T-helper 2 cell treated with Interferon-gamma antibody and Interleukin-4, amounts not matched to agents 5 μg/mL and 100 μg/mL, for 36 hours (primary cell): ENCODE data around the gene ADRA2B.
"Not testable (repeated sequence)": the region's sequence is repeated elsewhere in the genome, so short reads cannot be mapped to it uniquely, and the experiment has no call there.

Source experiments
- DNase-seq: peaks from one replicate; pipeline ENCODE4 v3.0.0; 2021; ENCODE audit warnings: low spot score
- H3K27ac Mint-ChIP-seq: one replicate; pipeline ENCODE4 v1.8.0; 2021; ENCODE audit warnings: mild to moderate bottlenecking, mixed read lengths
- H3K27me3 Mint-ChIP-seq: one replicate; pipeline ENCODE4 v1.8.0; 2021; ENCODE audit warnings: low read depth, mixed read lengths
- H3K36me3 Mint-ChIP-seq: one replicate; pipeline ENCODE4 v1.8.0; 2021; ENCODE audit warnings: low read depth, mixed read lengths
- H3K4me1 Mint-ChIP-seq: one replicate; pipeline ENCODE4 v1.8.0; 2021; ENCODE audit warnings: low read depth, mixed read lengths
- H3K4me3 Mint-ChIP-seq: one replicate; pipeline ENCODE4 v1.8.0; 2022; ENCODE audit warnings: mild to moderate bottlenecking, moderate library complexity, mixed read lengths
- H3K9me3 Mint-ChIP-seq: one replicate; pipeline ENCODE4 v1.8.0; 2021; ENCODE audit warnings: mixed read lengths

Gene ADRA2B

GRCh38 chr2:96082211-96083063, 33.9 kb downstream of the ADRA2B start:
- Mint-ChIP-seq H3K4me1 (peaks cover 4% of the 10 kb centered on the region), H3K27ac (no peak overlapping the region), H3K27me3 (peaks cover 22% of the 10 kb centered on the region), H3K9me3 (no peaks in the 10 kb centered on the region), H3K4me3 (no peak overlapping the region), H3K36me3 (no peaks in the 10 kb centered on the region)
- DNase-seq = no peak

- no peaks in the 10 kb centered on the region for H3K36me3 Mint-ChIP-seq
- peaks cover 24% of the 10 kb centered on the region for H3K27me3 Mint-ChIP-seq
- no peaks in the 10 kb centered on the region for H3K4me1 Mint-ChIP-seq
- H3K4me3 Mint-ChIP-seq = no peak overlapping the region
- no peak for DNase-seq
- no peaks in the 10 kb centered on the region for H3K9me3 Mint-ChIP-seq
- H3K27ac Mint-ChIP-seq = no peak overlapping the region
Observed at GRCh38 chr2:96081042-96081441, 35.3 kb downstream of the ADRA2B start.

- peaks cover 26% of the 10 kb centered on the region for H3K27me3 Mint-ChIP-seq
- H3K9me3 Mint-ChIP-seq = no peaks in the 10 kb centered on the region
- no peaks in the 10 kb centered on the region for H3K4me1 Mint-ChIP-seq
Observed at GRCh38 chr2:96075199-96075771, 41.1 kb downstream of the ADRA2B start.

GRCh38 chr2:96074156-96074555, 42.2 kb downstream of the ADRA2B start:
- H3K27ac Mint-ChIP-seq = no peak overlapping the region
- H3K4me3 Mint-ChIP-seq = no peak overlapping the region
- DNase-seq = no peak
- no peaks in the 10 kb centered on the region for H3K36me3 Mint-ChIP-seq
- H3K4me1 Mint-ChIP-seq = no peaks in the 10 kb centered on the region
- H3K27me3 Mint-ChIP-seq = peaks cover 18% of the 10 kb centered on the region
- no peaks in the 10 kb centered on the region for H3K9me3 Mint-ChIP-seq

More at GRCh38 chr2:96075199-96075771, 41.1 kb downstream of the ADRA2B start:
- no peak overlapping the region for H3K4me3 Mint-ChIP-seq
- no peaks in the 10 kb centered on the region for H3K36me3 Mint-ChIP-seq
- DNase-seq = no peak
- no peak overlapping the region for H3K27ac Mint-ChIP-seq

GRCh38 chr2:96073170-96073775, 43.1 kb downstream of the ADRA2B start:
- no peak overlapping the region for H3K27ac Mint-ChIP-seq
- DNase-seq = no peak

GRCh38 chr2:96072746-96073145, 43.6 kb downstream of the ADRA2B start:
- H3K27me3 Mint-ChIP-seq = peaks cover 12% of the 10 kb centered on the region
- H3K9me3 Mint-ChIP-seq = no peaks in the 10 kb centered on the region
- no peak overlapping the region for H3K4me3 Mint-ChIP-seq
- no peak for DNase-seq
- H3K36me3 Mint-ChIP-seq = no peaks in the 10 kb centered on the region
- no peak overlapping the region for H3K27ac Mint-ChIP-seq
- H3K4me1 Mint-ChIP-seq = no peaks in the 10 kb centered on the region

More at GRCh38 chr2:96073170-96073775, 43.1 kb downstream of the ADRA2B start:
- Mint-ChIP-seq H3K4me1 (no peaks in the 10 kb centered on the region), H3K27me3 (peaks cover 12% of the 10 kb centered on the region), H3K36me3 (no peaks in the 10 kb centered on the region), H3K4me3 (no peak overlapping the region), H3K9me3 (no peaks in the 10 kb centered on the region)

- H3K27ac Mint-ChIP-seq, H3K4me1 Mint-ChIP-seq, DNase-seq, H3K4me3 Mint-ChIP-seq, H3K9me3 Mint-ChIP-seq, H3K27me3 Mint-ChIP-seq, H3K36me3 Mint-ChIP-seq: not testable (repeated sequence)
Observed at GRCh38 chr2:96071977-96072491, 44.3 kb downstream of the ADRA2B start.

GRCh38 chr2:96071087-96071976, 45.0 kb downstream of the ADRA2B start:
- H3K36me3 Mint-ChIP-seq, H3K27ac Mint-ChIP-seq, H3K4me1 Mint-ChIP-seq, H3K9me3 Mint-ChIP-seq, H3K27me3 Mint-ChIP-seq, H3K4me3 Mint-ChIP-seq, DNase-seq: not testable (repeated sequence)

GRCh38 chr2:96070351-96070750, 46.0 kb downstream of the ADRA2B start:
- not testable (repeated sequence) for H3K27ac Mint-ChIP-seq, H3K27me3 Mint-ChIP-seq, DNase-seq, H3K4me3 Mint-ChIP-seq, H3K9me3 Mint-ChIP-seq, H3K36me3 Mint-ChIP-seq, H3K4me1 Mint-ChIP-seq

GRCh38 chr2:96069878-96070277, 46.5 kb downstream of the ADRA2B start:
- not testable (repeated sequence) for H3K27me3 Mint-ChIP-seq, H3K4me1 Mint-ChIP-seq, DNase-seq, H3K27ac Mint-ChIP-seq, H3K4me3 Mint-ChIP-seq, H3K9me3 Mint-ChIP-seq, H3K36me3 Mint-ChIP-seq

- H3K36me3 Mint-ChIP-seq, DNase-seq, H3K4me1 Mint-ChIP-seq, H3K9me3 Mint-ChIP-seq, H3K27ac Mint-ChIP-seq, H3K27me3 Mint-ChIP-seq, H3K4me3 Mint-ChIP-seq: not testable (repeated sequence)
Observed at GRCh38 chr2:96067902-96068581, 48.3 kb downstream of the ADRA2B start.

GRCh38 chr2:96067098-96067660, 49.2 kb downstream of the ADRA2B start:
- not testable (repeated sequence) for H3K9me3 Mint-ChIP-seq, H3K4me1 Mint-ChIP-seq, DNase-seq, H3K4me3 Mint-ChIP-seq, H3K27me3 Mint-ChIP-seq, H3K36me3 Mint-ChIP-seq, H3K27ac Mint-ChIP-seq

- not testable (repeated sequence) for H3K27me3 Mint-ChIP-seq, H3K36me3 Mint-ChIP-seq, H3K4me3 Mint-ChIP-seq, H3K9me3 Mint-ChIP-seq, DNase-seq, H3K4me1 Mint-ChIP-seq, H3K27ac Mint-ChIP-seq
Observed at GRCh38 chr2:96066511-96066910, 49.9 kb downstream of the ADRA2B start.
